ENCODE measurements around the gene KIAA1328. TPM values are rescaled to one million over a fixed set of nuclear protein-coding genes. Genes with fewer than 3 reads are reported as not detected.

Gene KIAA1328
- total RNA-seq, 2 donors from 2014 or later, result 14.4 to 22.7 TPM

- no peak overlapping the region for H3K27ac ChIP-seq
- H3K27me3 ChIP-seq (replicated peaks; ENCODE audit: insufficient read depth), result no peaks in the 10 kb centered on the region
- DNase-seq (ENCODE audit: low spot score), result no peak
- H3K36me3 ChIP-seq, result peaks cover 3% of the 10 kb centered on the region
- ATAC-seq (ENCODE audit: insufficient number of reproducible peaks, low FRiP score, low read depth), result no peak
- no peak for TF ChIP-seq CTCF (IDR thresholded peaks at IDR 0.05)
- H3K4me1 ChIP-seq (ENCODE audit: control insufficient read depth in 1 of 2, low read depth in 2 of 2), result no peaks in the 10 kb centered on the region
- H3K9me3 ChIP-seq, result no peaks in the 10 kb centered on the region
- H3K4me3 ChIP-seq, result no peak overlapping the region
Observed at GRCh38 chr18:37173384-37173783, 344.5 kb downstream of the KIAA1328 start.

DNA sequence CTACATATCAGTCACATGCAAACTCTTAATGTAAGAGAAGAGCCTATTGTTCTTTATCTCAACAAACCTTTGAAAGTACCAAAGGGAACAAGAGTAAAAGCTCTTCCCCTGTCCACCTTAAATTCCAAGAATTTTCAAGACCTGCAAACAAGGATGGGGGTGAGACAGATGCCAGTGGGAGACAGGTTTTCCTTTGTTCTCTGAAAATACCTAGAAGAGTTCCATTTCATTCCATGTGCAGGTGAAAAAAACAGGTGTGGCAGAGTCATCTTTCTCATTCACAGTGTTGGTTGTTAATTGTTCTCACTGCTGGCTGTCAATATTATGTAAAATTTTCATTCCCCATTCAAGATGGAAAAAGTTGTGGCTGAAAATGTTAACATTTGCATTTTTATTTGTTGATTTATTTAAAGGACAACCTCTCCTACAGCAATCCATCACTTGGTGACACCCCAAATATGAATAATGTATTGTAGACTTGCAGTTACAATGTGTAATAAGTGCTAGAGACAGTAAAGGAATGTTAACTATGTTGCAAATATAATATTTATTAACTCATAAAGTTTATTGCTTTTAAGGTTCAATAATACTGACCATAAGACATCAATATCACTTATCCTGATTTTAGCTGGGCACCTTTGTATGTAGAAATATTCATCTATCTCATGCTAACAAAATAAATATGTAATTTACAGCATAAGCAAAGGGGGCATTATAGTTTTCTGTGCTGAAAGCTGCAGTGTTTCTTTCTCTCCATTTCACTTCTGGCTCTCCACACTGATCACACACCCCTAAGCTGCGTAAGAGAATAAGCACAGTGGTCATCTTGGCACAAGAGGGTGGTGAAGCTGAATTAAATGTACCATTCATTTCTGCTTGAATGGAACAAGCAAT, 347.0 kb downstream of the KIAA1328 start:
- Histone ChIP-seq H3K27ac (no peak overlapping the region), H3K9me3 (no peaks in the 10 kb centered on the region), H3K4me3 (no peak overlapping the region), H3K27me3 (replicated peaks; ENCODE audit: insufficient read depth) (no peaks in the 10 kb centered on the region), H3K36me3 (peaks cover 3% of the 10 kb centered on the region), H3K4me1 (ENCODE audit: control insufficient read depth in 1 of 2, low read depth in 2 of 2) (no peaks in the 10 kb centered on the region)
- no peak for TF ChIP-seq CTCF (IDR thresholded peaks at IDR 0.05)
- no peak for ATAC-seq (ENCODE audit: insufficient number of reproducible peaks, low FRiP score, low read depth)
- DNase-seq (ENCODE audit: low spot score), result no peak

DNA sequence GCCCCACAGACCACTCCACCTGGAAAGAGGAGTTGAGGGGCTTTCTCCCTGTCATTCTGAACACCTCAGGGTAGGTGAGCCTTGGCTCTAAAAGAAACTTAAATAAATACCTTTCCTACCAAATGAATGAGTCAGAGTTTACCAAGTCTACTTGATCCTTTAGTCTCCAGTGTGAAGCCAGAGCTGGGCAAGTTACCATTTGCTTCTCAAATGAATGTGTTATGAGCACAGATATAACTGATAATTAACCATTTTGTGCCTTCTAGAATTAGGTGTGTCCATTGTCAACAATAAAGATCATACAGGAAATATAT, 347.7 kb downstream of the KIAA1328 start:
- no peak for DNase-seq (ENCODE audit: low spot score)
- no peak for ATAC-seq (ENCODE audit: insufficient number of reproducible peaks, low FRiP score, low read depth)
- Histone ChIP-seq H3K36me3 (peaks cover 3% of the 10 kb centered on the region), H3K27me3 (replicated peaks; ENCODE audit: insufficient read depth) (no peaks in the 10 kb centered on the region), H3K9me3 (no peaks in the 10 kb centered on the region), H3K4me1 (ENCODE audit: control insufficient read depth in 1 of 2, low read depth in 2 of 2) (no peaks in the 10 kb centered on the region), H3K4me3 (no peak overlapping the region), H3K27ac (no peak overlapping the region)
- no peak for TF ChIP-seq CTCF (IDR thresholded peaks at IDR 0.05)

GRCh38 chr18:37179384-37179783, 350.5 kb downstream of the KIAA1328 start:
- Histone ChIP-seq H3K4me1 (ENCODE audit: control insufficient read depth in 1 of 2, low read depth in 2 of 2) (no peaks in the 10 kb centered on the region), H3K36me3 (no peaks in the 10 kb centered on the region), H3K4me3 (no peak overlapping the region), H3K27me3 (replicated peaks; ENCODE audit: insufficient read depth) (no peaks in the 10 kb centered on the region), H3K27ac (no peak overlapping the region), H3K9me3 (no peaks in the 10 kb centered on the region)
- ATAC-seq (ENCODE audit: insufficient number of reproducible peaks, low FRiP score, low read depth) (no peak), DNase-seq (ENCODE audit: low spot score) (no peak)
- no peak for TF ChIP-seq CTCF (IDR thresholded peaks at IDR 0.05)

DNA sequence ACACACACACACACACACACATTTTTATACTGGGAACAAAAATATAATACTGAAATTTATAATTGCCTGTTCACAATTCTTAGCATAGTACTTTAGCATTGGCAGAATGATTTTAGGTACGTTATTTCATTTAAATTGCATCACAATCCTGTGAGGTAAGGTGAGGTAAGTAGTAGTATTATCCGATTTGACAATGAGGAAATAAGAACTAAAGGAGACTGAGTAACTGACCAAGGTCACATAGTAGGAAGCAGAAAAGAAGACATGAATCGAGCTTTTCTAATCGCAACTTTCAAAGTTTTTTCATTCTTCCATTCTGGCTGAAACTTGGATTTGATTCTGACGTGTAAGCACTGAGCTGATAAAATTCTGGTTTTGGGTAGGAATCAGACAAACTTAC, 351.2 kb downstream of the KIAA1328 start:
- Histone ChIP-seq H3K4me3 (no peak overlapping the region), H3K4me1 (ENCODE audit: control insufficient read depth in 1 of 2, low read depth in 2 of 2) (no peaks in the 10 kb centered on the region), H3K36me3 (no peaks in the 10 kb centered on the region), H3K9me3 (no peaks in the 10 kb centered on the region), H3K27me3 (replicated peaks; ENCODE audit: insufficient read depth) (no peaks in the 10 kb centered on the region), H3K27ac (no peak overlapping the region)
- DNase-seq (ENCODE audit: low spot score) (no peak), ATAC-seq (ENCODE audit: insufficient number of reproducible peaks, low FRiP score, low read depth) (no peak)
- no peak for TF ChIP-seq CTCF (IDR thresholded peaks at IDR 0.05)
